BE2C (cell line): Measurements from ENCODE around the gene MED20.
"Not testable (repeated sequence)": the region's sequence is repeated elsewhere in the genome, so short reads cannot be mapped to it uniquely, and the experiment has no call there.

Experiments
- DNase-seq: peaks from one replicate; pipeline ENCODE4 v3.0.0-alpha.2; 2020
- H3K27me3 ChIP-seq: fragments of 250-450 bp; sonication (Bioruptor Pico); 2 replicates; pipeline ENCODE4 v1.5.1; 2020; ENCODE audit warnings: mild to moderate bottlenecking
- H3K36me3 ChIP-seq: fragments of 250-450 bp; sonication (Bioruptor Pico); 2 replicates; pipeline ENCODE4 v1.5.1; 2020; ENCODE audit warnings: mild to moderate bottlenecking
- H3K4me1 ChIP-seq: fragments of 250-450 bp; sonication (Bioruptor Pico); 2 replicates; pipeline ENCODE4 v1.5.1; 2020
- H3K4me3 ChIP-seq: 2 replicates; pipeline ENCODE4 v1.5.1; 2011; ENCODE audit warnings: low read depth, low read length
- H3K9me3 ChIP-seq: fragments of 250-450 bp; sonication (Bioruptor Pico); 2 replicates; pipeline ENCODE4 v1.5.1; 2020
- CTCF ChIP-seq: IDR thresholded peaks from 2 replicates; pipeline ENCODE4 v1.5.1; 2012; ENCODE audit warnings: mild to moderate bottlenecking, low read depth, low read length

The MED20 gene

GRCh38 chr6:41957117-41957516 lies 36.2 kb upstream of the MED20 start:
- Histone ChIP-seq H3K4me1 (no peaks in the 10 kb centered on the region), H3K36me3 (no peaks in the 10 kb centered on the region), H3K9me3 (no peaks in the 10 kb centered on the region), H3K27me3 (no peaks in the 10 kb centered on the region), H3K4me3 (no peak overlapping the region)
- DNase-seq: no peak
- TF ChIP-seq CTCF: no peak

DNA sequence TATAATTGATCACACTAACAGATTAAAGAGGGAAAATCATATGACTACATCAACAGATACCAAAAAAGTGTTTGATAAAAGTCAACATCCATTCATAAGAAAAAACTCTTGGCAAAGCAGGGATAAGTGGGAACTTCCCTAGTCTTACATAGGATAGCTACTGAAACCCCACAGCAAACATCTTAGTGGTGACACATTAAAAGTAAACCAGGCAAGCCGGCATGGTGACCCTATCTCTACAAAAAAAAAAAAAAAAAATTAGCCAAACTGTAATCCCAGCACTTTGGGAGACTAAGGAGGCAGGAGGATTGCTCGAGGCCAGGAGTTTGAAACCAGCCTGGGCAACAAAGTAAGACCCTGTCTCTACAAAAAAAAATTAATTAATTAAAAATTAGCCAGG lies 34.5 kb upstream of the MED20 start:
- no peaks in the 10 kb centered on the region for H3K4me1 ChIP-seq
- no peak for DNase-seq
- TF ChIP-seq CTCF: no peak

GRCh38 chr6:41954668-41955067 lies 33.7 kb upstream of the MED20 start:
- no peaks in the 10 kb centered on the region for H3K36me3 ChIP-seq
- H3K27me3 ChIP-seq: no peaks in the 10 kb centered on the region
- no peak for DNase-seq
- TF ChIP-seq CTCF: no peak
- H3K9me3 ChIP-seq: no peaks in the 10 kb centered on the region
- H3K4me1 ChIP-seq: no peaks in the 10 kb centered on the region
- H3K4me3 ChIP-seq: no peak overlapping the region

More for the DNA sequence above, 34.5 kb upstream of the MED20 start:
- no peak overlapping the region for H3K4me3 ChIP-seq
- H3K36me3 ChIP-seq: no peaks in the 10 kb centered on the region
- no peaks in the 10 kb centered on the region for H3K9me3 ChIP-seq
- H3K27me3 ChIP-seq: no peaks in the 10 kb centered on the region

- Histone ChIP-seq H3K9me3 (no peaks in the 10 kb centered on the region), H3K4me1 (no peaks in the 10 kb centered on the region), H3K36me3 (no peaks in the 10 kb centered on the region), H3K4me3 (no peak overlapping the region), H3K27me3 (no peaks in the 10 kb centered on the region)
- no peak for TF ChIP-seq CTCF
- DNase-seq: no peak
Measured at GRCh38 chr6:41947581-41948220, 26.8 kb upstream of the MED20 start.

GRCh38 chr6:41943456-41943855 lies 22.5 kb upstream of the MED20 start:
- TF ChIP-seq CTCF: no peak
- DNase-seq: no peak
- H3K4me1 ChIP-seq: no peaks in the 10 kb centered on the region
- no peaks in the 10 kb centered on the region for H3K27me3 ChIP-seq
- H3K4me3 ChIP-seq: no peak overlapping the region
- H3K36me3 ChIP-seq: no peaks in the 10 kb centered on the region
- H3K9me3 ChIP-seq: no peaks in the 10 kb centered on the region

- H3K9me3 ChIP-seq, H3K27me3 ChIP-seq, H3K4me3 ChIP-seq, DNase-seq, H3K36me3 ChIP-seq, H3K4me1 ChIP-seq: not testable (repeated sequence)
Measured at GRCh38 chr6:41942882-41943281, 21.9 kb upstream of the MED20 start.
